Activated effector memory CD4-positive, alpha-beta T cell treated with anti-CD3 and anti-CD28 coated beads, Interleukin-2, amount 50 U/mL, for 16 hours (primary cell): ENCODE data around the gene CCDC71L.

ENCODE experiments used
- DNase-seq: peaks from one replicate; pipeline ENCODE4 v3.0.0-alpha.2; 2020

The CCDC71L gene

GRCh38 chr7:106658316-106659165, 2.4 kb downstream of the CCDC71L start:
- DNase-seq, result no peak

GRCh38 chr7:106657085-106657991, 3.6 kb downstream of the CCDC71L start:
- no peak for DNase-seq

GRCh38 chr7:106655703-106656498, 5.1 kb downstream of the CCDC71L start:
- DNase-seq, result no peak

- DNase-seq, result no peak
Measured at GRCh38 chr7:106653488-106653887, 7.5 kb downstream of the CCDC71L start.

- no peak for DNase-seq
Measured at GRCh38 chr7:106652909-106653308, 8.0 kb downstream of the CCDC71L start.

- no peak for DNase-seq
Measured at GRCh38 chr7:106652092-106652491, 8.9 kb downstream of the CCDC71L start.

GRCh38 chr7:106646256-106646655, 14.7 kb downstream of the CCDC71L start:
- DNase-seq, result no peak

GRCh38 chr7:106644999-106645398, 16.0 kb downstream of the CCDC71L start:
- no peak for DNase-seq

GRCh38 chr7:106643216-106644000, 17.6 kb downstream of the CCDC71L start:
- DNase-seq, result no peak

- DNase-seq, result no peak
Measured at GRCh38 chr7:106641416-106641815, 19.5 kb downstream of the CCDC71L start.

GRCh38 chr7:106640368-106641141, 20.4 kb downstream of the CCDC71L start:
- DNase-seq, result no peak

- no peak for DNase-seq
Measured at GRCh38 chr7:106639476-106640334, 21.3 kb downstream of the CCDC71L start.

- no peak for DNase-seq
Measured at GRCh38 chr7:106635411-106635810, 25.5 kb downstream of the CCDC71L start.

GRCh38 chr7:106634958-106635357, 26.0 kb downstream of the CCDC71L start:
- DNase-seq, result no peak

GRCh38 chr7:106630648-106631047, 30.3 kb downstream of the CCDC71L start:
- no peak for DNase-seq

GRCh38 chr7:106629516-106629915, 31.4 kb downstream of the CCDC71L start:
- no peak for DNase-seq

- DNase-seq, result no peak
Measured at GRCh38 chr7:106626376-106627164, 34.4 kb downstream of the CCDC71L start.

GRCh38 chr7:106625678-106626301, 35.2 kb downstream of the CCDC71L start:
- no peak for DNase-seq

- DNase-seq, result no peak
Measured at GRCh38 chr7:106623853-106624252, 37.1 kb downstream of the CCDC71L start.
